ENCODE data around the gene DAB1.
A peak's percentile ranks its signal among the peaks of the same experiment; 100 is the strongest.

DAB1 gene

GRCh38 chr1:56952501-56952900 is 471.4 kb downstream of the DAB1 start:
- DNase-seq (ENCODE audit: low read depth), result no peak
- H3K4me3 ChIP-seq (ENCODE audit: control insufficient read depth, low read depth, low read length), result no peak overlapping the region
- TF ChIP-seq CTCF (conservative IDR thresholded peaks at IDR 0.05; ENCODE audit: control insufficient read depth, insufficient read depth, low read depth, low read length), result no peak

- no peak overlapping the region for H3K4me3 ChIP-seq (ENCODE audit: control insufficient read depth, low read depth, low read length)
- TF ChIP-seq CTCF (conservative IDR thresholded peaks at IDR 0.05; ENCODE audit: control insufficient read depth, insufficient read depth, low read depth, low read length), result no peak
- DNase-seq (ENCODE audit: low read depth), result peak; percentile 56
Observed at GRCh38 chr1:56948403-56949023, 475.3 kb downstream of the DAB1 start.
